Effector memory CD4-positive, alpha-beta T cell (primary cell): ENCODE measurements around the gene GMFB.
A peak's percentile ranks its signal among the peaks of the same experiment; 100 is the strongest.

ENCODE experiments used
- DNase-seq, 3 donors: peaks; one replicate each; pipeline ENCODE4 v3.0.0-alpha.2; 2020
- H3K27ac ChIP-seq: 2 replicates; pipeline ENCODE4 v1.7.0; 2013; ENCODE audit warnings: mild to moderate bottlenecking, low read length, moderate library complexity; ENCODE audit not compliant: insufficient read depth, poor library complexity, severe bottlenecking
- H3K27me3 ChIP-seq: replicated peaks from 2 replicates; pipeline ENCODE4 v1.7.0; 2013; ENCODE audit warnings: mild to moderate bottlenecking, low read length; ENCODE audit not compliant: insufficient read depth, control insufficient read depth, poor library complexity, severe bottlenecking
- H3K36me3 ChIP-seq: 2 replicates; pipeline ENCODE4 v1.7.0; 2013; ENCODE audit warnings: mild to moderate bottlenecking, low read length, moderate library complexity; ENCODE audit not compliant: control insufficient read depth, insufficient read depth
- H3K4me1 ChIP-seq: 2 replicates; pipeline ENCODE4 v1.7.0; 2013; ENCODE audit warnings: low read length, mild to moderate bottlenecking; ENCODE audit not compliant: control insufficient read depth, insufficient read depth, poor library complexity, severe bottlenecking
- H3K4me3 ChIP-seq: 2 replicates; pipeline ENCODE4 v1.7.0; 2013; ENCODE audit warnings: low read length, low read depth, mild to moderate bottlenecking; ENCODE audit not compliant: insufficient read depth, poor library complexity, severe bottlenecking
- H3K9me3 ChIP-seq: 2 replicates; pipeline ENCODE4 v1.7.0; 2013; ENCODE audit warnings: mild to moderate bottlenecking, low read length, moderate library complexity; ENCODE audit not compliant: control insufficient read depth

GMFB gene

DNA sequence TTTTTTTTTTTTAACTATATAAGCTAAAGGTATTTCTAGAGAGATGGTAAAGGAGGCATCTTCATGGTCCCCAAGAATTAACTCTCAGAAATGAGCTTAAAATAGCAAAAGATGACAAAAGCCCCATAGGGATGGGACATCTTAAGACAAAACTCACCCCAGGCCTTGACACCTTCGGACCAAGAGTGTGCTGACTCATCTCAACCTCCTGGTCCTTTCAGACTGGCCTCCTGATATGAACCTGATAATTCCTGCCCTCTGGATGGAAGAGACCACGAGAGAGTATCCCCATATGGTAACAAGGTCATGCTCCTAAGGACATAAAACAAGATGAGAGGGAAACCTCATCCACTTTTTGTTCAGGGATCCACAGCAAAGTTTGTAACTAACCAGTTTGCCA is 8.4 kb upstream of the GMFB start:
- Histone ChIP-seq H3K4me3 (no peak overlapping the region), H3K9me3 (no peaks in the 10 kb centered on the region), H3K4me1 (no peaks in the 10 kb centered on the region), H3K27ac (no peak overlapping the region), H3K27me3 (no peaks in the 10 kb centered on the region), H3K36me3 (no peaks in the 10 kb centered on the region)
- DNase-seq, result no peak

DNA sequence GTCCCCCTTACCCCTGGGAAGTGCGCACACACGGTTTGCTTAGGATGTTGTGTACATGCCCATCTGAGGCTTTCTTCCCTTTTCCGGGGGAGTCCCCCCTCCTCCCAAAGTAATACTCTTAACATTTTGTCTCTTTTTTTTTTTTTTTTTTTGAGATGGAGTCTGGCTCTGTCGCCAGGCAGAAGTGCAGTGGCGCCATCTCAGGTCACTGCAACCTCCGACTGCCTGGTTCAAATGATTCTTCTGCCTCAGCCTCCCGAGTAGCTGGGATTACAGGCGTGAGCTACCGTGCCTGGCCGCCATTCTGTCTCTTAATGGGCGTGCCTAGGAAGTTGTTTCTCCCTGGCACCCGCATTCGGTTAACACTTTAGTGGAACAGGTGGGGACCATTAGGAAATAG is 4.5 kb upstream of the GMFB start:
- no peaks in the 10 kb centered on the region for H3K36me3 ChIP-seq
- no peak overlapping the region for H3K4me3 ChIP-seq
- DNase-seq, result no peak
- no peak overlapping the region for H3K27ac ChIP-seq
- no peaks in the 10 kb centered on the region for H3K27me3 ChIP-seq
- H3K4me1 ChIP-seq, result peaks cover 8% of the 10 kb centered on the region
- no peaks in the 10 kb centered on the region for H3K9me3 ChIP-seq

DNA sequence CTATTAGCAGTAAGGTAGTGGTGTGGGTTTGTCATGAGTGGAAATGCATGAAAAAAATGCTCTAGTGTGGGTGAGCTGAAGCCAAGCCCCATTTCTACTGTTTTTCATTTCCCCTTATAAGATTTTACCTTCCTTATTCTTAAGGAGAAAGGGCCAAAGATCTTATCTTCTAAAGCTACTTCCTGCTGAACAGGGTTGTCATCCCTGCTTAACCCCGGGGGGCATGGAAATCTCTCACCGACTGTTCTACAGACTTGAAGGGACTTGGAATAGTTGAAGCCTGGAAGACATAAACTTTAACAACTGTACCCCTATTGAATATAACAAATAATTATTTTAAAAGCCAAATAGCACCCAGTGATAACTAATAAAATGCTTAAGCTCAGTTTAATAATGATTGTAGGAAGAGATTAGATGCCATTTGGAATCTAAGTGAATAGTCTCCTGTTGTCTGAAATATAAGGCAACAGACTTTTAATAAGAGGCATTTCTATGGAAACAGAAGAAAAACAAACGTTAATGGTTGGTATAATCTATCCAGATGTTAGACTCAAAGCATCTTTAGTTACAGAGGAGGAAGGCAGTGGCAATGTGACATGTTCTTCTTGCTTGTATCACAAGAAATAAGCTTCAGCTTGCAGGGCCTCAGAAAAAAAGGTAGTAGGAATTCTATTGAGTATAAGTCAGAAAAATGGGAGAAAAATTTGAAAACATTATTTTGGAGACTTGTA is 1.8 kb upstream of the GMFB start:
- H3K4me1 ChIP-seq, result peaks cover 11% of the 10 kb centered on the region
- no peaks in the 10 kb centered on the region for H3K36me3 ChIP-seq
- no peak overlapping the region for H3K27ac ChIP-seq
- no peaks in the 10 kb centered on the region for H3K27me3 ChIP-seq
- DNase-seq, result no peak
- no peak overlapping the region for H3K4me3 ChIP-seq
- H3K9me3 ChIP-seq, result no peaks in the 10 kb centered on the region

DNA sequence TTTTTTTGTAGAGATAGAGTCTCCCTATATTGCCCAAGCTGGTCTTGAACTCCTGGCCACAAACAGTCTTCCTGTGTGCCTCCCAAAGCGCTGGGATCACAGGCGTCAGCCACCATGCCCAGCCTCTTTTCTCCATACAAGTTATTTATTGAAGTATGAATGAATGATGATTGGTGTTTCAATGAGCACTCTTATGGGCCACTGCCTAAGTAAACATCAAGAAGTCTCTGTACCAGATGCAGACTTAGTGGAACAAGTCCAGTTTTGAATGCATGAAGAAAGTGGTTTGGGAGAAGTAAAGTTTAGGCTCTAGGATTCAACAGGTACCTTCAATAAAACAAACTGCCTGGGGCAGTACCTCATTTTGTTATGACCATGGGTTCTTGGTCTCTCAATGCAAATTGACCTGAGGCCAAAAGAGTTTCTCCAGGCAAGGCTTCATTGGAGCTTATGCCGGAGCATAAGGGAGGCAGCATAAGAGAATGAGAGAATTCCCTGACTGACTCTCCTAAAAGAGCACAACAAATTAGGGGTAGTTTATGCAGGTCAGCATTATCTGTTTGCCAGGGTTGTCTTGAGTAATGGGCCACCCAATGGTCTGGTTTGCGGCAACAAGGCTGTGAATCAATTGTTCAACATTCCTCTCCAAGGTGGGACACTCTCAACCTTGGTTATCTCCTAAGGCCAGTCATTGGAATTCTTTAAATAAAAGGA is 1.1 kb upstream of the GMFB start:
- H3K4me3 ChIP-seq, result peak overlapping the region; percentile 89
- H3K27ac ChIP-seq, result peak overlapping the region; percentile 81
- no peak for DNase-seq
- no peaks in the 10 kb centered on the region for H3K27me3 ChIP-seq
- no peaks in the 10 kb centered on the region for H3K36me3 ChIP-seq
- no peaks in the 10 kb centered on the region for H3K9me3 ChIP-seq
- peaks cover 11% of the 10 kb centered on the region for H3K4me1 ChIP-seq

DNA sequence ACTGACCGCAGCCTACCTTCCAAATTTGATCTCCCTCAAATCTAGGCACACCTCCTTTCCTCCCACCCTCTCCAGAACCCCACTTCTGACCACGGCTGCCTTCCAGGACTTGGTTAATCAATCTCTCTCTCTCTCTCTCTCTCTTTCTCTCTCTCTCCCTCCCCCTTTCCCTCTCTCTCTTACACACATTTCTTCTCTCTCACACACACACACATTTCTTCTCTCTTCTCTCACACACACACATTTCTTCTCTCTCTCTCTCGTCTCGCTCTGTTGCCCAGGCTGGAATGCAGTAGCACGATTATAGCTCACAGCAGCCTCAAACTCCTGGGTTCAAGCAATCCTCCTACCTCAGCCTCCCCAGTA is 521 bp upstream of the GMFB start:
- H3K4me1 ChIP-seq, result peaks cover 11% of the 10 kb centered on the region
- peak overlapping the region; percentile 89 for H3K4me3 ChIP-seq
- no peaks in the 10 kb centered on the region for H3K9me3 ChIP-seq
- H3K27ac ChIP-seq, result peak overlapping the region; percentile 81
- no peaks in the 10 kb centered on the region for H3K27me3 ChIP-seq
- no peak for DNase-seq
- H3K36me3 ChIP-seq, result no peaks in the 10 kb centered on the region

DNA sequence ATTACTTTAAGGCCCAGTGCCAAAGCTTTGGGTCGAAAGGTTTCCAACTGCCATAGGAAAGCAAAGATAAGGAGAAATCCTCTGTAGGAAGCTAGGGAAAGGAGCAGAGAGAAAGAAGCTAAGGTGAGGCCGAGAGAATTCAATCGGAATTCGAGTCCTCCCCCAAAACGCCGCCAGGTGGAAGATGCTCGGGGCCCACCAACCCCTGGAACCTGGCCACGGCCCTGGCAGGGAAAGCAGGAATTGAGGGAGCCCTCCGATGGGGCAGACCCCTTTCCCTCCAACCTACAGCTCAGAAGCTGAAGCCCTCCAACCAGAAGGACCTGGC is 498 bp downstream of the GMFB start:
- Histone ChIP-seq H3K4me3 (peak overlapping the region; percentile 89), H3K4me1 (peaks cover 11% of the 10 kb centered on the region), H3K27me3 (no peaks in the 10 kb centered on the region), H3K36me3 (peaks cover 2% of the 10 kb centered on the region), H3K9me3 (no peaks in the 10 kb centered on the region), H3K27ac (peak overlapping the region; percentile 81)
- no peak for DNase-seq

DNA sequence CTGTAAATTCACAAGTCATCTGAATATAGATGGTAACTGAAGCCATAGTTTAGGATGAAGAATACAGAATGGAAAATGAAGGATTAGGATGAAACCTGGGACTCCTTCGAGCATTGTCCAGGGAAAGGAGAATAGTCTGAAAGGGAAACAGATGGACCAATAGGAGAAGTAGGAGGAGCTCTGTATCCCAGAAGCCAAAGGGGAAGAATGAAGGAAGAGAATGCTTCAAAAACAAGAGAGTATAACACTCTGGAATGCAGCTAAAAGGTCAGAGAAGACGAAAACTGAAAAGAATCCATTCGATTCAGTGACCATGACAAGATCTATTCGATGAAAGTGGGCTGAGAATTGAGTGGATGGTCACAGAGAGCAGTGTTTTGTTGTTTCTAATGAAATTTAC is 1.0 kb downstream of the GMFB start:
- Histone ChIP-seq H3K9me3 (no peaks in the 10 kb centered on the region), H3K27me3 (no peaks in the 10 kb centered on the region), H3K4me3 (peak overlapping the region; percentile 89), H3K4me1 (peaks cover 11% of the 10 kb centered on the region), H3K36me3 (peaks cover 8% of the 10 kb centered on the region), H3K27ac (no peak overlapping the region)
- no peak for DNase-seq

DNA sequence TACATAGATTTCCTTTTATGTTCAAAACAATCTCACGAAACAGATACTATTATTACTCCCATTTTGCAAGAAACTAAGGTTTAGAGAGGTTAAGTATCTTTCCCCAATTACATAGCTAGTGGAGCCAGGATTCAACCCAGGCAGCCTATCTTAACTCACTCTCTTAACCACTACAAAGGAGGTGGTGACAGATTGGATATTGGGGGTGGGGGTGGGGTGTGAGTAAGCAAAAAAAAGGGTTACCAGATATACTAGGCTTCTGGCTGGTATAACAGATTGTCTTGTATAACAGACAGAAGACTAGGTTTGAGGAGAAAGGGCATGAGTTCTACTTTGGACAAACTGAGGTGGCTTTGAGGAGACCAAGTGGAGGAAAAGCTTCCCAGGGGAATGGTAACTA is 2.1 kb downstream of the GMFB start:
- H3K9me3 ChIP-seq, result no peaks in the 10 kb centered on the region
- H3K27ac ChIP-seq, result no peak overlapping the region
- no peak for DNase-seq
- H3K27me3 ChIP-seq, result no peaks in the 10 kb centered on the region
- H3K4me3 ChIP-seq, result no peak overlapping the region
- H3K36me3 ChIP-seq, result peaks cover 10% of the 10 kb centered on the region
- H3K4me1 ChIP-seq, result peaks cover 11% of the 10 kb centered on the region

DNA sequence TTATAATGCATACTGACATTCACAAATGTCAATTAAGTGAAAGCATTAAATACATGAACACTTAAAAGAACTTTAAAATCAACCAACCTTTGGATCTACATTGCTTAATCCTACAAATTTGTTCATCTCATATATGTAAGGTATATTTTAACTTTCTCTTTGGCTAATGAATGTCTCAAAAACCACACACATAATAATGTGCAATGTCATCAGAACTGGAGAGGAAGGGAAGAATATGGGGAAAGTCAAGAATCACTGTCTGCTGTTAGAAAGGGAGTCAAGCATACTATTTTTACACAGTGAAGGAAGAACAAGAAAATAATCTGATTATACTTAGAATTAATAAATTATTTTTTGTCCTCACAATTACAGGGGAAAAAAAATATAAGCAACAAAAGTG is 4.9 kb downstream of the GMFB start:
- Histone ChIP-seq H3K27ac (no peak overlapping the region), H3K9me3 (no peaks in the 10 kb centered on the region), H3K4me1 (peaks cover 3% of the 10 kb centered on the region), H3K4me3 (no peak overlapping the region), H3K27me3 (no peaks in the 10 kb centered on the region), H3K36me3 (peaks cover 18% of the 10 kb centered on the region)
- DNase-seq, result no peak

DNA sequence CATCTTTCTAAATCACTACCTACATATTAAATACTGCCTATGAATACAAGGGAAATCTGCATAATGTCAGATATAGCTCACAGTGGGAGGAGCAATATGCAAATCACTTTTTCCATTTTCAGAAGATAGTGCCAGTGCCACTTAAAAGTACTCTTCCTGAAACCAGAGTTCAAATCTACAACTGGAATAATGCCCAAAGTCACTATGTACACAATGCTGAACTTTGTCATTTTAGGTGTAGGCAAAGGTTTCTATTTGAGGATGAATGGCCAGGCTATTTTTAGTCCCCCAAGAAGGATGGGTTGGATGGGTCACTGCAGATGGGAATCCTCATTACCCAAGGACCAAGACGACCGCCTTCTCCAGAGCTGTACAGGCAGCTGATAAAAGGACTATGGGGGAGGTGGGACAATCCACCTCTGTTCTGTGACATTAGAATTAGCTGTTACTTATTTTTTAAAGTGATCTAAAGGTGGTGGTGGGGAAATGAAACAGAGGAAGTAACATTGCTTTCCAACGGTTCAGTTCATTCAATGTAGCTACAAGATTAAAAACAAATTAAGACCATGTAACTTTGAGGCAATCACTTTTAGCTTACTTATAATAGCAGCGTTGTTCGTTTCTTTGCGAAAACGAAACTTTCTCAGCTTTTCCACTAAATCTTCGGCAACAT is 5.6 kb downstream of the GMFB start:
- H3K9me3 ChIP-seq, result no peaks in the 10 kb centered on the region
- no peaks in the 10 kb centered on the region for H3K27me3 ChIP-seq
- H3K4me3 ChIP-seq, result no peak overlapping the region
- H3K4me1 ChIP-seq, result peaks cover 3% of the 10 kb centered on the region
- peaks cover 25% of the 10 kb centered on the region for H3K36me3 ChIP-seq
- H3K27ac ChIP-seq, result no peak overlapping the region
- DNase-seq, result no peak
